K562 (cell line): ENCODE measurements around the gene KLHDC7A. TPM values are rescaled to one million over a fixed set of nuclear protein-coding genes. Genes with fewer than 3 reads are reported as not detected.

Experiments used
- ATAC-seq: fragments of 200-7000 bp; cut with Tn5 transposase; 3 replicates; pipeline ENCODE4 v1.9.1; 2020; ENCODE audit warnings: moderate library complexity
- BruUV-seq: library from RNA; stranded (reverse); fragments of 400-500 nt; replicated peaks from 2 replicates; lab custom pipeline; 2021; lab: Mats Ljungman, UMichigan
- CTCF ChIA-PET: fragments of 300-600 bp; formaldehyde crosslinking; extraction: SDS; loops from one replicate; lab custom pipeline; 2021; ENCODE audit warnings: low intra/inter-chr PET ratio; lab: Yijun Ruan, JAX
- POLR2A ChIA-PET: fragments of 300-600, 350-650 bp; sonication (Branson Sonifier 250); formaldehyde crosslinking; extraction: SDS; loops from one replicate; lab custom pipeline; 2021; ENCODE audit warnings: antibody characterized with exemption, inconsistent platforms; lab: Yijun Ruan, JAX
- DNase-seq, 4 experiments: peaks; one replicate each; pipeline versions ENCODE4 v3.0.0 to v3.0.0-alpha.2; 2011 to 2018; ENCODE audit warnings: low spot score in 3 of 4, mixed read lengths in 3 of 4; ENCODE audit errors: extremely low read depth in 1 of 4
- FAIRE-seq: peaks from 2 replicates; lab custom pipeline; 2011; peaks lifted over from hg19 to GRCh38; lab: Jason Lieb, UNC
- H2AFZ ChIP-seq: 2 replicates; pipeline ENCODE4 v1.6.0; 2011; ENCODE audit warnings: low read depth, low read length, control low read depth, inconsistent platforms
- H3K27ac ChIP-seq: fragments of 200-600 bp; 3 replicates; pipeline ENCODE4 v1.8.0; 2011; ENCODE audit warnings: low read depth, mild to moderate bottlenecking, control low read depth, inconsistent platforms, low read length, moderate library complexity, mixed read lengths; ENCODE audit errors: extremely low read depth
- H3K27me3 ChIP-seq, 2 experiments: fragments of 300-600 bp in 1 of 2; 2 replicates in 1 of 2; 3 replicates in 1 of 2; pipeline versions ENCODE4 v1.6.0 to v1.8.0; 2011; ENCODE audit warnings: inconsistent platforms in 2 of 2, low read length in 2 of 2, mild to moderate bottlenecking in 1 of 2, mixed read lengths in 1 of 2, moderate library complexity in 1 of 2; ENCODE audit not compliant: control insufficient read depth in 2 of 2, insufficient read depth in 2 of 2
- H3K36me3 ChIP-seq: fragments of 300-600 bp; 3 replicates; pipeline ENCODE4 v1.8.0; 2011; ENCODE audit warnings: mild to moderate bottlenecking, low read length, inconsistent platforms; ENCODE audit not compliant: control insufficient read depth, insufficient read depth
- H3K4me1 ChIP-seq, 2 experiments: fragments of 200-600 bp in 1 of 2; replicated peaks in 1 of 2; 2 replicates in 1 of 2; 3 replicates in 1 of 2; pipeline versions ENCODE4 v1.5.1 to v1.8.0; 2011; ENCODE audit warnings: inconsistent platforms in 2 of 2, low read length in 2 of 2, mild to moderate bottlenecking in 1 of 2, mixed read lengths in 1 of 2, moderate library complexity in 1 of 2; ENCODE audit not compliant: control insufficient read depth in 2 of 2, insufficient read depth in 2 of 2
- H3K4me2 ChIP-seq: 2 replicates; pipeline ENCODE4 v1.6.1; 2011; ENCODE audit warnings: low read length, control low read depth, inconsistent platforms, mixed read lengths; ENCODE audit not compliant: insufficient read depth
- H3K4me3 ChIP-seq: fragments of 200-600 bp; sonication (generic), shearing (Covaris generic); 2 replicates; pipeline ENCODE4 v1.5.1; 2016; ENCODE audit warnings: control low read depth, inconsistent platforms
- H3K79me2 ChIP-seq: fragments of 200-600 bp; 3 replicates; pipeline ENCODE4 v1.8.0; 2011; ENCODE audit warnings: low read length, inconsistent platforms; ENCODE audit not compliant: control insufficient read depth, insufficient read depth
- H3K9ac ChIP-seq, 2 experiments: 2 replicates each; pipeline versions ENCODE4 v1.6.0 to v1.6.1; 2011; ENCODE audit warnings: low read depth in 2 of 2, low read length in 2 of 2, control low read depth in 1 of 2, inconsistent platforms in 1 of 2, mild to moderate bottlenecking in 1 of 2, mixed read lengths in 1 of 2; ENCODE audit not compliant: insufficient read depth in 1 of 2
- H3K9me1 ChIP-seq: one replicate; pipeline ENCODE4 v1.6.0; 2011; ENCODE audit warnings: inconsistent platforms, mild to moderate bottlenecking, low read length, moderate library complexity; ENCODE audit not compliant: control insufficient read depth, insufficient read depth
- H3K9me3 ChIP-seq: replicated peaks from 2 replicates; pipeline ENCODE4 v1.5.1; 2011; ENCODE audit warnings: low read depth, low read length, inconsistent platforms; ENCODE audit not compliant: control insufficient read depth, insufficient read depth
- H4K20me1 ChIP-seq: replicated peaks from 2 replicates; pipeline ENCODE4 v1.6.1; 2011; ENCODE audit warnings: low read length, inconsistent platforms, mixed read lengths; ENCODE audit not compliant: control insufficient read depth, insufficient read depth
- CBX8 ChIP-seq: fragments of 200-600 bp; sonication (generic); IDR thresholded peaks from 2 replicates; pipeline ENCODE4 v1.6.1; 2012; ENCODE audit warnings: borderline replicate concordance, mixed run types, low read depth, mild to moderate bottlenecking, moderate library complexity, mixed read lengths, low read length, control low read depth, inconsistent platforms; ENCODE audit not compliant: poor library complexity, severe bottlenecking; ENCODE audit errors: extremely low read depth
- CHCHD3 ChIP-seq: fragments of 250-450 bp; sonication (Bioruptor Pico); IDR thresholded peaks from 2 replicates; pipeline ENCODE4 v2.1.2; 2022; ENCODE audit warnings: mild to moderate bottlenecking
- CSDE1 ChIP-seq, 2 experiments: fragments of 450-650 bp; IDR thresholded peaks; 2 replicates each; pipeline ENCODE4 v1.6.1; 2016; ENCODE audit warnings: mild to moderate bottlenecking in 1 of 2
- ELK1 ChIP-seq: sonication (generic); formaldehyde crosslinking; IDR thresholded peaks from 2 replicates; pipeline ENCODE4 v1.8.1; 2022; ENCODE audit warnings: missing genetic modification reagents
- FOSL1 ChIP-seq: fragments of 200-800 bp; sonication (Bioruptor generic); conservative IDR thresholded peaks from 2 replicates; pipeline ENCODE4 v1.6.1; 2016; ENCODE audit warnings: missing genetic modification characterization, missing compliant biosample characterization
- FUS ChIP-seq: fragments of 200-400 bp; formaldehyde crosslinking; optimal IDR thresholded peaks from 2 replicates; pipeline ENCODE3; 2017; ENCODE audit warnings: low read depth, low read length
- HDAC6 ChIP-seq: IDR thresholded peaks from 2 replicates; pipeline ENCODE4 v1.6.1; 2012; ENCODE audit warnings: low read depth, mild to moderate bottlenecking, control low read depth, inconsistent platforms, low read length, moderate library complexity
- HES1 ChIP-seq: fragments of 450-650 bp; IDR thresholded peaks from 2 replicates; pipeline ENCODE4 v1.6.1; 2016; ENCODE audit warnings: low read depth, mild to moderate bottlenecking, moderate library complexity
- HNRNPLL ChIP-seq: fragments of 200-400 bp; formaldehyde crosslinking; IDR thresholded peaks from 2 replicates; pipeline ENCODE4 v1.6.1; 2017; ENCODE audit warnings: low read length, low read depth, mild to moderate bottlenecking; ENCODE audit not compliant: poor library complexity, severe bottlenecking
- IFI16 ChIP-seq: fragments of 250-450 bp; sonication (Bioruptor Pico); IDR thresholded peaks from 2 replicates; pipeline ENCODE4 v2.1.2; 2022; ENCODE audit warnings: mild to moderate bottlenecking, inconsistent platforms
- PHB2 ChIP-seq: fragments of 450-650 bp; IDR thresholded peaks from 2 replicates; pipeline ENCODE4 v1.6.1; 2017; ENCODE audit warnings: low read depth
- POLR3G ChIP-seq: IDR thresholded peaks from 2 replicates; pipeline ENCODE4 v1.6.1; 2011; ENCODE audit not compliant: insufficient read length, insufficient replicate concordance; ENCODE audit errors: extremely low read depth
- RBBP5 ChIP-seq: fragments of 200-600 bp; sonication (generic); IDR thresholded peaks from 2 replicates; pipeline ENCODE4 v1.6.1; 2012; ENCODE audit warnings: borderline replicate concordance, mild to moderate bottlenecking, low read length, control low read depth, inconsistent platforms; ENCODE audit not compliant: insufficient read depth, poor library complexity, severe bottlenecking
- ZNF232 ChIP-seq: sonication (generic); formaldehyde crosslinking; IDR thresholded peaks from 2 replicates; pipeline ENCODE4 v1.8.0; 2022; ENCODE audit warnings: mild to moderate bottlenecking, missing genetic modification reagents
- ZNF551 ChIP-seq: fragments of 250-450 bp; sonication (Bioruptor Pico); IDR thresholded peaks from 2 replicates; pipeline ENCODE4 v1.5.0; 2021; ENCODE audit warnings: mild to moderate bottlenecking, moderate library complexity
- ZNF696 ChIP-seq: fragments of 250-450 bp; sonication (Bioruptor Pico); conservative IDR thresholded peaks from 2 replicates; pipeline ENCODE4 v1.4.0; 2020; ENCODE audit warnings: mild to moderate bottlenecking, moderate library complexity
- WGBS: fragments of 100-300 bp; shearing (Covaris generic); methylation state at CpG from one replicate; pipeline ENCODE4 v1.1.6; 2016; ENCODE audit warnings: low coverage, mixed read lengths; ENCODE audit not compliant: insufficient coverage; ENCODE audit errors: missing lambda C conversion rate; 5-methylcytosine and 5-hydroxymethylcytosine counted together
- in situ Hi-C: fragments of 300-500 bp; cut with MboI; formaldehyde crosslinking; loops from 4 replicates; pipeline ENCODE4 v1.15.0; 2018; ENCODE audit warnings: inconsistent platforms, mixed read lengths
- intact Hi-C: fragments of 100-400 bp; cut with micrococcal nuclease; formaldehyde crosslinking; loops from 2 replicates; pipeline ENCODE4 v1.14.2; 2022
- polyA plus RNA-seq, 8 experiments: library from polyadenylated mRNA; depleted of rRNA in 4 of 8; stranded (reverse) in 5 of 8; unstranded in 3 of 8; fragments of >200 nt; fragmentation: Nextera tagmentation in 2 of 8; fragmentation: Illumina TruSeq in 1 of 8; extraction: Ambion mirVana in 2 of 8; extraction: Trizol in 1 of 8; gene quantifications; 2 replicates each; pipeline versions ENCODE4 v1.2.1 to v1.2.3, GENCODE V29; 2011 to 2014; ENCODE audit warnings: inconsistent platforms in 1 of 8, missing spikeins in 1 of 8
- total RNA-seq, 7 experiments: library from RNA; depleted of rRNA in 6 of 7; stranded (reverse); fragments of >200 nt in 6 of 7; fragmentation: Illumina TruSeq in 2 of 7; extraction: Trizol in 2 of 7; gene quantifications; 2 replicates each; pipeline versions ENCODE4 v1.2.1 to v1.2.3, GENCODE V29; 2011 to 2021; ENCODE audit warnings: low replicate concordance in 1 of 7

The KLHDC7A gene
- total and polyA plus RNA-seq, 9 of the 15 experiments (the other 6 are each of a cell fraction or from before 2014, with no cell fraction given): 0.01 to 0.02 (median 0.01) TPM; not detected in 6

- Histone ChIP-seq H2AFZ (no peak overlapping the region), H3K9me1 (no peaks in the 10 kb centered on the region), H3K36me3 (no peaks in the 10 kb centered on the region), H3K4me3 (no peak overlapping the region)
- ATAC-seq (no peak), DNase-seq (no peak), FAIRE-seq (no peak)
- POLR2A ChIA-PET: interaction anchor here (1.1 kb wide), 1 partner anchor 12 kb away, joined by 3 read pairs; no protein-coding TSS in a partner anchor
- intact Hi-C loops: no loop called here
- no peak for TF ChIP-seq FOSL1 (tag)
- no peak for TF ChIP-seq FUS
- no peak for TF ChIP-seq IFI16
- TF ChIP-seq HDAC6: no peak
- TF ChIP-seq CHCHD3 (CRISPR knock-in tag): no peak
- no peak for TF ChIP-seq CSDE1 (IDR thresholded peaks at IDR 0.05)
- TF ChIP-seq RBBP5: no peak
- TF ChIP-seq HNRNPLL: no peak
- TF ChIP-seq ZNF232 (CRISPR knock-in tag): no peak
- no peak for TF ChIP-seq POLR3G
- no peak for TF ChIP-seq ELK1 (CRISPR knock-in tag)
- no peak for TF ChIP-seq PHB2
- TF ChIP-seq CBX8: no peak
- TF ChIP-seq ZNF696: no peak
- TF ChIP-seq HES1: no peak
- TF ChIP-seq ZNF551 (CRISPR knock-in tag): no peak
- TF ChIP-seq, all 486 proteins: peak for 0
- BruUV-seq: no TSS peak
- Histone ChIP-seq H3K27me3 (peaks cover 2 to 17% of the 10 kb centered on the region in 2 experiments; a peak in 3 of 5 replicates), H3K4me1 (no peaks in the 10 kb centered on the region; a peak in 2 of 5 replicates), H4K20me1 (no peaks in the 10 kb centered on the region), H3K9ac (no peak overlapping the region), H3K27ac (no peak overlapping the region), H3K9me3 (no peaks in the 10 kb centered on the region), H3K4me2 (no peak overlapping the region), H3K79me2 (no peaks in the 10 kb centered on the region)
- WGBS: 1% methylated on average over 5 of the region's 5 CpGs
- CTCF ChIA-PET: no interaction called here
- in situ Hi-C loops: no loop called here
Measured at GRCh38 chr1:18440385-18441226, 40.1 kb upstream of the KLHDC7A start.
